HCT116 (cell line): Measurements from ENCODE around the gene TMEM86B. TPM values are rescaled to one million over a fixed set of nuclear protein-coding genes. Genes with fewer than 3 reads are reported as not detected.

Experiments
- ATAC-seq: fragments of 200-7000 bp; cut with Tn5 transposase; 2 replicates; pipeline ENCODE4 v1.9.1; 2020; ENCODE audit warnings: mild to moderate bottlenecking, moderate library complexity
- BruUV-seq: library from RNA; stranded (reverse); fragments of 400-500 nt; replicated peaks from 2 replicates; lab custom pipeline; 2021; lab: Mats Ljungman, UMichigan
- CTCF ChIA-PET: fragments of 300-600 bp; sonication (Branson Sonifier 250); formaldehyde crosslinking; loops from one replicate; lab custom pipeline; 2021; ENCODE audit warnings: antibody characterized with exemption; lab: Charles Lee
- POLR2A ChIA-PET: fragments of 300-600, 350-600 bp; sonication (Branson Sonifier 250); formaldehyde crosslinking; loops from one replicate; lab custom pipeline; 2021; ENCODE audit warnings: antibody characterized with exemption; lab: Charles Lee
- RAD21 ChIA-PET, 2 experiments: fragments of 300-600 bp; sonication (Branson Sonifier 250); formaldehyde crosslinking; loops; one replicate each; lab custom pipeline; 2023; ENCODE audit warnings: low total read pairs in 2 of 2; ENCODE audit not compliant: uncharacterized antibody in 2 of 2, unreplicated experiment in 2 of 2, low non-redundant PET in 1 of 2; lab: Charles Lee
- DNase-seq: peaks from one replicate; pipeline ENCODE4 v3.0.0-alpha.2; 2010; ENCODE audit warnings: low read depth, low spot score
- H2AFZ ChIP-seq: fragments of 200-600 bp; shearing (Covaris generic), sonication (generic); 2 replicates; pipeline ENCODE4 v1.6.1; 2017; ENCODE audit warnings: low read depth, mixed run types, mixed read lengths, antibody characterized with exemption, low read length; ENCODE audit not compliant: poor library complexity, severe bottlenecking
- H3K27ac ChIP-seq: 2 replicates; pipeline ENCODE4 v1.5.1; 2012; ENCODE audit warnings: low read depth, low read length
- H3K27me3 ChIP-seq: fragments of 200-600 bp; sonication (generic); 2 replicates; pipeline ENCODE4 v1.6.1; 2016; ENCODE audit warnings: mixed run types, low read length, mixed read lengths; ENCODE audit not compliant: insufficient read depth
- H3K36me3 ChIP-seq, 2 experiments: fragments of 200-500 bp in 1 of 2; fragments of 200-600 bp in 1 of 2; sonication (Bioruptor generic) in 1 of 2; sonication (generic) in 1 of 2; 2 replicates each; pipeline versions ENCODE4 v1.5.1 to v1.6.1; 2014 to 2016; ENCODE audit warnings: low read length in 2 of 2, inconsistent platforms in 1 of 2, mixed read lengths in 1 of 2, mixed run types in 1 of 2; ENCODE audit not compliant: insufficient read depth in 2 of 2, control insufficient read depth in 1 of 2
- H3K4me1 ChIP-seq, 2 experiments: fragments of 200-600 bp in 1 of 2; sonication (generic) in 1 of 2; 2 replicates each; pipeline versions ENCODE4 v1.5.1 to v1.6.1; 2012 to 2017; ENCODE audit warnings: low read length in 2 of 2, inconsistent platforms in 1 of 2, mild to moderate bottlenecking in 1 of 2, mixed read lengths in 1 of 2, mixed run types in 1 of 2, moderate library complexity in 1 of 2; ENCODE audit not compliant: insufficient read depth in 2 of 2, control insufficient read depth in 1 of 2
- H3K4me2 ChIP-seq: fragments of 200-600 bp; sonication (generic); 2 replicates; pipeline ENCODE4 v1.6.1; 2017; ENCODE audit warnings: mixed run types, low read length, mixed read lengths
- H3K4me3 ChIP-seq, 2 experiments: fragments of 200-600 bp in 1 of 2; sonication (generic) in 1 of 2; replicated peaks in 1 of 2; 2 replicates each; pipeline ENCODE4 v1.5.1; 2011 to 2016; ENCODE audit warnings: low read length in 2 of 2, control low read depth in 1 of 2, low read depth in 1 of 2, mild to moderate bottlenecking in 1 of 2, mixed read lengths in 1 of 2, mixed run types in 1 of 2
- H3K79me2 ChIP-seq: fragments of 200-600 bp; sonication (generic); 2 replicates; pipeline ENCODE4 v1.6.1; 2017; ENCODE audit warnings: mild to moderate bottlenecking, mixed run types, low read length, moderate library complexity, mixed read lengths; ENCODE audit not compliant: insufficient read depth
- H3K9ac ChIP-seq: fragments of 200-600 bp; sonication (generic); 2 replicates; pipeline ENCODE4 v1.6.1; 2016; ENCODE audit warnings: low read length, mixed read lengths
- H3K9me2 ChIP-seq: fragments of 200-600 bp; sonication (generic), shearing (Covaris generic); 2 replicates; pipeline ENCODE4 v1.6.1; 2017; ENCODE audit warnings: mixed run types, mild to moderate bottlenecking, moderate library complexity; ENCODE audit not compliant: insufficient read depth
- H3K9me3 ChIP-seq, 2 experiments: fragments of 200-500 bp in 1 of 2; fragments of 200-600 bp in 1 of 2; sonication (Bioruptor generic) in 1 of 2; sonication (generic) in 1 of 2; 2 replicates each; pipeline ENCODE4 v1.6.1; 2014 to 2017; ENCODE audit warnings: low read length in 2 of 2, mixed read lengths in 2 of 2, inconsistent platforms in 1 of 2, low read depth in 1 of 2, mild to moderate bottlenecking in 1 of 2, mixed run types in 1 of 2, moderate library complexity in 1 of 2; ENCODE audit not compliant: control insufficient read depth in 1 of 2, insufficient read depth in 1 of 2
- H4K20me1 ChIP-seq: fragments of 200-600 bp; sonication (generic), shearing (Covaris generic); 2 replicates; pipeline ENCODE4 v1.6.1; 2017; ENCODE audit warnings: mixed run types, mild to moderate bottlenecking, moderate library complexity; ENCODE audit not compliant: insufficient read depth
- CEBPB ChIP-seq: IDR thresholded peaks from 2 replicates; pipeline ENCODE4 v1.6.1; 2012; ENCODE audit warnings: low read depth
- CTCF ChIP-seq, 3 experiments: fragments of 200-600 bp in 1 of 3; sonication (generic) in 1 of 3; IDR thresholded peaks in 2 of 3; conservative IDR thresholded peaks in 1 of 3; 2 replicates each; pipeline ENCODE4 v1.5.1; 2012 to 2017; ENCODE audit warnings: low read depth in 2 of 3, low read length in 2 of 3, antibody characterized with exemption in 1 of 3, borderline replicate concordance in 1 of 3, control low read depth in 1 of 3, mild to moderate bottlenecking in 1 of 3, mixed read lengths in 1 of 3, mixed run types in 1 of 3, moderate library complexity in 1 of 3; ENCODE audit not compliant: insufficient read depth in 1 of 3
- ELF1 ChIP-seq: IDR thresholded peaks from 2 replicates; pipeline ENCODE4 v1.6.1; 2012; ENCODE audit warnings: low read depth, borderline replicate concordance
- SP1 ChIP-seq: IDR thresholded peaks from 2 replicates; pipeline ENCODE4 v1.6.1; 2012; ENCODE audit warnings: low read depth
- YY1 ChIP-seq: IDR thresholded peaks from 2 replicates; pipeline ENCODE4 v1.6.1; 2011; ENCODE audit warnings: low read length, low read depth, moderate library complexity, mild to moderate bottlenecking; ENCODE audit not compliant: insufficient replicate concordance; ENCODE audit errors: extremely low read depth
- ZBTB33 ChIP-seq: IDR thresholded peaks from 2 replicates; pipeline ENCODE4 v1.6.1; 2011; ENCODE audit warnings: mild to moderate bottlenecking, low read length, moderate library complexity; ENCODE audit not compliant: insufficient replicate concordance; ENCODE audit errors: extremely low read depth
- ZNF274 ChIP-seq: fragments of 200-500 bp; sonication (Bioruptor generic); IDR thresholded peaks from 2 replicates; pipeline ENCODE4 v1.6.1; 2014; ENCODE audit warnings: mild to moderate bottlenecking, low read depth, low read length, inconsistent platforms
- intact Hi-C: fragments of 100-400 bp; cut with micrococcal nuclease; formaldehyde crosslinking; loops from 2 replicates; pipeline ENCODE4 v1.10.0; 2022
- total RNA-seq: library from RNA; stranded (reverse); gene quantifications from one replicate; pipeline ENCODE4 v1.2.1, GENCODE V29; 2021; ENCODE audit not compliant: unreplicated experiment

The TMEM86B gene
- total RNA-seq, 1 experiment from 2014 or later, result 10.6 TPM

GRCh38 chr19:55223291-55224037 is 5.1 kb downstream of the TMEM86B start:
- no peak overlapping the region for H3K4me2 ChIP-seq
- CTCF ChIA-PET, result no interaction called here
- intact Hi-C loops, result no loop called here
- DNase-seq (no peak), ATAC-seq (no peak)
- no peaks in the 10 kb centered on the region for H3K36me3 ChIP-seq
- H4K20me1 ChIP-seq, result no peaks in the 10 kb centered on the region
- H3K4me1 ChIP-seq, result no peaks in the 10 kb centered on the region
- no peak overlapping the region for H2AFZ ChIP-seq
- POLR2A ChIA-PET, result no interaction called here
- no peak overlapping the region for H3K27ac ChIP-seq
- H3K9ac ChIP-seq, result no peak overlapping the region
- no TSS peak for BruUV-seq
- no peaks in the 10 kb centered on the region for H3K9me2 ChIP-seq
- no peaks in the 10 kb centered on the region for H3K27me3 ChIP-seq
- no peaks in the 10 kb centered on the region; a peak in 1 of 4 replicates for H3K9me3 ChIP-seq
- TF ChIP-seq CEBPB (no peak), CTCF (IDR thresholded peaks at IDR 0.05 in 2 of 3, conservative IDR thresholded peaks at IDR 0.05 in 1 of 3; ENCODE audit: borderline replicate concordance in 1 of 3, insufficient read depth in 1 of 3, low read depth in 2 of 3, low read length in 2 of 3) (no peak), SP1 (no peak), ELF1 (no peak)
- H3K4me3 ChIP-seq, result no peak overlapping the region
- H3K79me2 ChIP-seq, result no peaks in the 10 kb centered on the region
- RAD21 ChIA-PET, result no interaction called here

GRCh38 chr19:55220525-55220924 is 8.0 kb downstream of the TMEM86B start:
- Histone ChIP-seq H3K9me3 (no peaks in the 10 kb centered on the region; a peak in 1 of 4 replicates), H3K79me2 (no peaks in the 10 kb centered on the region), H3K27me3 (no peaks in the 10 kb centered on the region), H3K9me2 (no peaks in the 10 kb centered on the region), H2AFZ (no peak overlapping the region), H4K20me1 (no peaks in the 10 kb centered on the region), H3K36me3 (no peaks in the 10 kb centered on the region), H3K9ac (no peak overlapping the region), H3K4me2 (no peak overlapping the region), H3K4me3 (no peak overlapping the region), H3K27ac (no peak overlapping the region), H3K4me1 (peaks cover 4 to 24% of the 10 kb centered on the region in 2 experiments; a peak in 3 of 4 replicates)
- ChIA-PET RAD21 (no interaction called here), CTCF (no interaction called here), POLR2A (interaction anchor here (1.2 kb wide), 1 partner anchor 14 kb away, joined by 3 read pairs; no protein-coding TSS in a partner anchor)
- intact Hi-C loops, result no loop called here
- ATAC-seq (no peak), DNase-seq (no peak)
- BruUV-seq, result no TSS peak
- TF ChIP-seq CTCF (IDR thresholded peaks at IDR 0.05 in 2 of 3, conservative IDR thresholded peaks at IDR 0.05 in 1 of 3; ENCODE audit: borderline replicate concordance in 1 of 3, insufficient read depth in 1 of 3, low read depth in 2 of 3, low read length in 2 of 3) (no peak), ZBTB33 (no peak), YY1 (no peak), ZNF274 (no peak)
